ENCODE data around the gene ANKRD63. TPM values are rescaled to one million over a fixed set of nuclear protein-coding genes. Genes with fewer than 3 reads are reported as not detected.

The ANKRD63 gene
- total and polyA plus RNA-seq, 9 of the 15 experiments (the other 6 are each of a cell fraction or from before 2014, with no cell fraction given): 1.3 to 2.0 (median 1.8) TPM; not detected in 6

DNA sequence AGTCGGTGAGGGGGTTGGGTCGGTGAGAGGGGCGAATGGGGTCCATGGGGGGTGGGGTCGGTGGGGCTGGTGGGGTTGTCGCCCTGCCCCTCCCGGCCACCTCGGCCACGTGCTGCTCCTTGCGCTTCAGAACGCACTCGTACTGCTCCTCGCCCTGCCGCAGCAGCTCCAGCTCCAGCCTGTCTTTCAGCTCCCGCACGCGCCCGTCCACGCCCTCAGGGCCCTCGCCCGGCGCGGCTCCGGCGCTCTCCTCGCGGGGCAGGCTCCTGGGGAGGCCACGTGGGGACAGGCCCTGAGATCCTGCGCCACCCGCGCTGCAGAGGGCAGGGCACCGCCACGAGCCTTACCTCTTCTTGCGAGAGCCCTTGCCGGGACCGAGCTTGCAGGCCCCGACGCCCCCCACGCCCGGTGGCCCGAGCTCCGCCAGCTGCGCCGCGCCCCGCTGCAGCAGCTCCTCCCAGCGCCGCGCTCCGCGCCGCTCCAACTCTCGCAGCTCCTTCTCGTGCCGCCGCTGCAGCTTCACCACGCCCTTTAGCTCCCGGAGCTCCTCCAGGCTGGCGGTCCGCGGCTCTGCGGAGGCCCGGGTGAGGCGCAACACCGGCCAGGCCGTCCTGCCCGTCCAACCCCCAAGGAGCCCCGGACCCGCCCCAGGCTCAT is 8.2 kb upstream of the ANKRD63 start (continued):
- TF ChIP-seq, protein P1, sequence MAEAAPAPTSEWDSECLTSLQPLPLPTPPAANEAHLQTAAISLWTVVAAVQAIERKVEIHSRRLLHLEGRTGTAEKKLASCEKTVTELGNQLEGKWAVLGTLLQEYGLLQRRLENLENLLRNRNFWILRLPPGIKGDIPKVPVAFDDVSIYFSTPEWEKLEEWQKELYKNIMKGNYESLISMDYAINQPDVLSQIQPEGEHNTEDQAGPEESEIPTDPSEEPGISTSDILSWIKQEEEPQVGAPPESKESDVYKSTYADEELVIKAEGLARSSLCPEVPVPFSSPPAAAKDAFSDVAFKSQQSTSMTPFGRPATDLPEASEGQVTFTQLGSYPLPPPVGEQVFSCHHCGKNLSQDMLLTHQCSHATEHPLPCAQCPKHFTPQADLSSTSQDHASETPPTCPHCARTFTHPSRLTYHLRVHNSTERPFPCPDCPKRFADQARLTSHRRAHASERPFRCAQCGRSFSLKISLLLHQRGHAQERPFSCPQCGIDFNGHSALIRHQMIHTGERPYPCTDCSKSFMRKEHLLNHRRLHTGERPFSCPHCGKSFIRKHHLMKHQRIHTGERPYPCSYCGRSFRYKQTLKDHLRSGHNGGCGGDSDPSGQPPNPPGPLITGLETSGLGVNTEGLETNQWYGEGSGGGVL (CRISPR knock-in tag; IDR thresholded peaks at IDR 0.05): no peak
- TF ChIP-seq TAF1 (IDR thresholded peaks at IDR 0.05; ENCODE audit: control insufficient read depth, extremely low read depth, insufficient read depth, low read length, severe bottlenecking): no peak
- no peak for TF ChIP-seq CUX1 (CRISPR knock-in tag; IDR thresholded peaks at IDR 0.05)
- no peak for TF ChIP-seq SIN3B (IDR thresholded peaks at IDR 0.05; ENCODE audit: low read depth)
- TF ChIP-seq ZNF408 (CRISPR knock-in tag; IDR thresholded peaks at IDR 0.05; ENCODE audit: low read depth): no peak
- peak; percentile 16 for TF ChIP-seq TBP (optimal IDR thresholded peaks at IDR 0.05; ENCODE audit: low read depth, low read length)
- TF ChIP-seq, protein P2, sequence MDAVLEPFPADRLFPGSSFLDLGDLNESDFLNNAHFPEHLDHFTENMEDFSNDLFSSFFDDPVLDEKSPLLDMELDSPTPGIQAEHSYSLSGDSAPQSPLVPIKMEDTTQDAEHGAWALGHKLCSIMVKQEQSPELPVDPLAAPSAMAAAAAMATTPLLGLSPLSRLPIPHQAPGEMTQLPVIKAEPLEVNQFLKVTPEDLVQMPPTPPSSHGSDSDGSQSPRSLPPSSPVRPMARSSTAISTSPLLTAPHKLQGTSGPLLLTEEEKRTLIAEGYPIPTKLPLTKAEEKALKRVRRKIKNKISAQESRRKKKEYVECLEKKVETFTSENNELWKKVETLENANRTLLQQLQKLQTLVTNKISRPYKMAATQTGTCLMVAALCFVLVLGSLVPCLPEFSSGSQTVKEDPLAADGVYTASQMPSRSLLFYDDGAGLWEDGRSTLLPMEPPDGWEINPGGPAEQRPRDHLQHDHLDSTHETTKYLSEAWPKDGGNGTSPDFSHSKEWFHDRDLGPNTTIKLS (IDR thresholded peaks at IDR 0.05; ENCODE audit: borderline replicate concordance, low read depth): peak; percentile 47; the same call in 1 of the 2 replicates
- no peak for TF ChIP-seq ADNP (tag; IDR thresholded peaks at IDR 0.05)
- TF ChIP-seq CTBP1 (IDR thresholded peaks at IDR 0.05; ENCODE audit: borderline replicate concordance): peak; percentile 75; the same call in 1 of the 2 replicates
- TF ChIP-seq, protein P3, sequence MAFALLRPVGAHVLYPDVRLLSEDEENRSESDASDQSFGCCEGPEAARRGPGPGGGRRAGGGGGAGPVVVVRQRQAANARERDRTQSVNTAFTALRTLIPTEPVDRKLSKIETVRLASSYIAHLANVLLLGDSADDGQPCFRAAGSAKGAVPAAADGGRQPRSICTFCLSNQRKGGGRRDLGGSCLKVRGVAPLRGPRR (CRISPR knock-in tag; IDR thresholded peaks at IDR 0.05): no peak
- no peak for TF ChIP-seq ZNF280B (CRISPR knock-in tag; IDR thresholded peaks at IDR 0.05)
- TF ChIP-seq HNRNPK (IDR thresholded peaks at IDR 0.05; ENCODE audit: low read depth, low read length, poor library complexity, severe bottlenecking): no peak
- no peak for TF ChIP-seq SMARCA5 (IDR thresholded peaks at IDR 0.05)
- no peak for TF ChIP-seq TBL1XR1 (IDR thresholded peaks at IDR 0.05; ENCODE audit: low read length in 2 of 2)
- no peak for TF ChIP-seq ZNF707 (CRISPR knock-in tag; conservative IDR thresholded peaks at IDR 0.05)
- TF ChIP-seq RFX5 (IDR thresholded peaks at IDR 0.05; ENCODE audit: low read depth, low read length): no peak
- TF ChIP-seq HIVEP1 (CRISPR knock-in tag; IDR thresholded peaks at IDR 0.05): no peak

Data from K562 (cell line).